ENCODE results near the gene NMB.

NMB gene

DNA sequence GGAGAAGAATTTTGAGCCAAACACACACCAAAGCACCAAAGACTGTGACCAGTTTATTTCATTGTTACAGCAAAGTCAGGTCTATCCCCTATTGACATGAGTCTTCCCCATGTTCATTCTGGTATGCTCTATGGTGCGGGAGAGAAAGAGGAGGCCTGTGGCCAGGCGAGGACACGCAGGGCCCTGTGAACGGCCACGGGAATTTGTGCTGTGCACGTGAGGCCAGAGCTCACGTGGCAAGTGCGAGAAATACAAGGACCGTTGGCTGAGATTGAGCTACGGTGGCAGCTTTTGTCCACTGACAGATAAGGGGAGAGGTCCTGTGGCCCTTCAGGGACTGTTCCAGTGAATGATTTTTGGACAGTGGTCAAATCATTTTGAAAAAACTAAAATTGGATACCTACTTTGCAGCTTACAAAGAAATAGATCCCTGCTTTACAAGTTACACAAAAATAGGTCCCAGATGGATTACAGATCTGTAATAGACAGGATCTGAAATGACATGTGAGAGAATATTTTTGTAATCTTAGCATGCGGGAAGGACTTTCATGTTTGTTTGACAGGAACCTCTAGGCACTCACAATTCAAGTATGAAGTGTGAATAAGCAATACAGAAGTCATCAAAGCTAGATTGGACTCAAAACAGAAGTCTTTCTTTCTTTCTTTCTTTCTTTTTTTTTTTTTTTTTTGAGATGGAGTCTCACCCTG lies 48.0 kb downstream of the NMB start:
- DNase-seq = no peak

DNA sequence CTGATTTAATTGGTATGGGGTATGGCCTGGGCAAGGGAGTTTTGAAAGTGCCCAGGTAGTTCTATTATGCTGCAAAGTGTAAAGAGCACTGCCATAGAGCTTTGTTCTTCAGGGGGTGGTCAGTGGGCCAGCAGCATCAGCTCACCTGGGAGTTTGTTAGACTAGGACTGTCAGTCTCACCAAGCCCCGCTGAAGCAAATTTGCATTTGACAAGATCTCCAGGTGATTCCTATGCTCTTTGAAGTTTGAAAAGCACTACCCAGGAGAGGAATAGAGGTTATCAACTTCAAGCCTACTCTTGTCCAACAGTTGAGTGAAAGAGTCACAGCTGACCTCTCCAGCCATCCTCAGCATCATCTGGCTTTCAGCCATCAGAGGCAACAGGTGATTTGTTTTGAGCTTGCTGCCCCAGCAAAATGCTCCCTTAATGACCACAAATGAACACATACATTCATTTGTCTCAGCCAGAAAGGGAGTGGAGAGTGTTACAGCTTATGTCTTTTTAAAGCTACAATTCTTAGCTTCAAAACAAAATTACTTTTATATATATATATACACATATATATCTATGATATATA lies 49.2 kb downstream of the NMB start:
- DNase-seq = no peak

DNA sequence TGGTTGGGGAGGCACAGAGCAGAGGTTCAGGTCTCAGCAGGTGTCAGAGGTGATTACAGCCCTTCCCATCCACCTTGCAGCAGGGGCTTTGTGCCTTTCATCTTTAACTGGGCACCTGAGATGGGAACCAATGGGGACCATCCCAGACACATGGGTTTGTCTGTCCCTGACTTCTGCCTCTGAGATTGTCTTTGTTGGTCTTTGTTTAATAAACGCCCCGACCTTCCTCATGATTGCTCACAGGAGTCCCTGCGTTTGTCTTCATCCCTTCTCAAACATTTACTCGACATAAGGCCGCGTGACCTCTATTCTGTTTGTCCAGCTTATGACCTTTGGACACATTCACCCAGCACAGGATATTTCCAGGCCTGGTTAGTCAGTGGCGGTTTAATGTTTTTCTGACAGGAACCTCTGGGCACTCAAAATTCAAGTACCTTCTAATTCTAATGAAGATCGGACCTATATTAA lies 51.3 kb downstream of the NMB start:
- DNase-seq = no peak

DNA sequence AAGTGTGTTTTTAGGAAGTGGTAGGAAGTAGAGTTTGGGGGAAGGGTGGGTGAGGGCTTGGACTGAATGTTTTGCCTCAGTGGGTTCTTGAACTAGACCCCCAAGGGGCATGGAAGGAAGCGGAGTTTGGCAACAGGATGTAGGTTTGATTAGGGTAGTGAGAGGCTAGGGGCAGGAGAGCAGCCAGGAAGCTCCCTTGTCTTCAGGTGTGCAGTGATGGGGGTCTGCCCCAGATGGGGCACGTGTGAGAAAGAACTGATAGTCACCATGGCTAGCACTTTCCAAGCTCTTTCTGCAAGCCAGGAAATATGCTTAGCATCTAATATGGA lies 52.5 kb downstream of the NMB start:
- no peak for DNase-seq

Data from SW 1271 (cell line).